Measurements from ENCODE around the gene GPR183. TPM values are rescaled to one million over a fixed set of nuclear protein-coding genes. Genes with fewer than 3 reads are reported as not detected.

The GPR183 gene
- total RNA-seq, 3 donors from 2014 or later: 1.6 to 15.3 (median 5.0) TPM

DNA sequence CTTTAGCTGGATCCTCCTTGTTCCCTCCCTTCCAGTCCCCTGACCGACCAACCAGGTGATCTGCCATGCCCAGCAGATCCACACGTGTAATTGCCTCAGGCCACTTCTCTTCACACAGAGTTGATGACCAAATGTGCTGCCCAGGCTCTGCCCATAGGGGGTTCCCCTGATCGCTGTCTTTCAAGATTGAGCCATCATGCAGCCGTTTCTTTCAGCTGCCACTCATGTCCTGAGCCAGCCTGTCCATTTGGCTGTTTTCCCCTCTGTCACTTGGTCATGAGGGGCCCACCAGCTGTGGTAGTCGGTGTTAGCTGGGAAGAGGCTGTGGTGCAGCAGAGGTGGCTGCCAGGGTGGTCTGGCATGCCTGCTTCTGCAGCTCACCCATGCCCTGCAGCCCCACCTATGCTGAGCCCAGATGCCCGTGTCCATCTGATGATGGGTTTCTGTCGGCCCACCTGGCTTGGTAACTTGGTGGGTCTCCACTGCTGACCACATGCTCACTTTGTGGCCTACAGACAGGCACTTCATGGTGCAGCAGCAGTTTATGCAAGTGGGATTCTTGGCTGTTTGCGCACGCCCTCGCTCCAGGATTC lies 35.6 kb upstream of the GPR183 start:
- ATAC-seq: no peak
- Histone ChIP-seq H3K9me3 (no peaks in the 10 kb centered on the region), H3K4me3 (no peak overlapping the region), H3K4me1 (ENCODE audit: low read depth) (no peaks in the 10 kb centered on the region), H3K36me3 (ENCODE audit: low read depth) (no peaks in the 10 kb centered on the region)
- no peak for DNase-seq
- intact Hi-C loops (cut with DNase I, micrococcal nuclease): no loop called here
- TF ChIP-seq, protein P1, sequence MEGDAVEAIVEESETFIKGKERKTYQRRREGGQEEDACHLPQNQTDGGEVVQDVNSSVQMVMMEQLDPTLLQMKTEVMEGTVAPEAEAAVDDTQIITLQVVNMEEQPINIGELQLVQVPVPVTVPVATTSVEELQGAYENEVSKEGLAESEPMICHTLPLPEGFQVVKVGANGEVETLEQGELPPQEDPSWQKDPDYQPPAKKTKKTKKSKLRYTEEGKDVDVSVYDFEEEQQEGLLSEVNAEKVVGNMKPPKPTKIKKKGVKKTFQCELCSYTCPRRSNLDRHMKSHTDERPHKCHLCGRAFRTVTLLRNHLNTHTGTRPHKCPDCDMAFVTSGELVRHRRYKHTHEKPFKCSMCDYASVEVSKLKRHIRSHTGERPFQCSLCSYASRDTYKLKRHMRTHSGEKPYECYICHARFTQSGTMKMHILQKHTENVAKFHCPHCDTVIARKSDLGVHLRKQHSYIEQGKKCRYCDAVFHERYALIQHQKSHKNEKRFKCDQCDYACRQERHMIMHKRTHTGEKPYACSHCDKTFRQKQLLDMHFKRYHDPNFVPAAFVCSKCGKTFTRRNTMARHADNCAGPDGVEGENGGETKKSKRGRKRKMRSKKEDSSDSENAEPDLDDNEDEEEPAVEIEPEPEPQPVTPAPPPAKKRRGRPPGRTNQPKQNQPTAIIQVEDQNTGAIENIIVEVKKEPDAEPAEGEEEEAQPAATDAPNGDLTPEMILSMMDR (IDR thresholded peaks at IDR 0.05): no peak

DNA sequence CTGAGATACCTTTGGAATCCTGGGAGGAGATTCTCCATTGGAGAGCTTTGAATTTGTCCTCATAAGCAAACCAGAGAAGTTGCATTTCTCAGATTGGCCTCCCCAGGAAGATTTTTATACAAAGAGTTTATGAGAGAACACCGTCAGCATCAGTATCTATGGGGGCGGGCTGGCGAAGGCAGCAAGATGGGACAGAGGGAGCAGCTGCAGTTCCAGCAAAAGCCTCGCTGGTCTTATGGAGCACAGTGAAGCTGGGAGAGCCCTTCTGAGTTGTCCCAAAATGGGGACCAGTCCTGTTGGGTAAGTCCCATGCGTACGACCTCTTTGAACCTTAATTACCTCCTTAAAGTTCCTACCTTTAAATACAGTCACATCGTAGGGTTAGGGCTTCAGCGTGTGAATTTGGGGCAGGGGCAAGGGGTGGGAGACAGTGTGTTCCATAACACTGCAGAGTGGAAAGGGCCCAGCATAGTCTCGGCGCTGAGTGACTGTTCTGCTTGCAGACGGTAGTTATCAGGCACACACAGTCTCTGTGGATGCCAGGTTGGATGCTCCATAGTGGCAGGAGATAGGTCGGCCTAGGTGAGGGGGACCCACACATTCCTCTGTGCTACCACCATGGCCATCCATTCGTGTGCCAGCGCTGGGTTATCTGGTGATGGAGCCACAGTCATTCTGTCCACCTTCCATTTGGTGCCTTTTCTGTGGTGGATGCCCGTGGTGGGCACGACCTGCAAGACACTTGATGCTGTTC lies 34.9 kb upstream of the GPR183 start:
- no peaks in the 10 kb centered on the region for H3K36me3 ChIP-seq (ENCODE audit: low read depth)
- intact Hi-C loops (cut with DNase I, micrococcal nuclease): no loop called here
- DNase-seq (no peak), ATAC-seq (no peak)
- no peak overlapping the region for H3K4me3 ChIP-seq
- TF ChIP-seq, protein P1 (IDR thresholded peaks at IDR 0.05): no peak
- no peaks in the 10 kb centered on the region for H3K4me1 ChIP-seq (ENCODE audit: low read depth)
- H3K9me3 ChIP-seq: no peaks in the 10 kb centered on the region

DNA sequence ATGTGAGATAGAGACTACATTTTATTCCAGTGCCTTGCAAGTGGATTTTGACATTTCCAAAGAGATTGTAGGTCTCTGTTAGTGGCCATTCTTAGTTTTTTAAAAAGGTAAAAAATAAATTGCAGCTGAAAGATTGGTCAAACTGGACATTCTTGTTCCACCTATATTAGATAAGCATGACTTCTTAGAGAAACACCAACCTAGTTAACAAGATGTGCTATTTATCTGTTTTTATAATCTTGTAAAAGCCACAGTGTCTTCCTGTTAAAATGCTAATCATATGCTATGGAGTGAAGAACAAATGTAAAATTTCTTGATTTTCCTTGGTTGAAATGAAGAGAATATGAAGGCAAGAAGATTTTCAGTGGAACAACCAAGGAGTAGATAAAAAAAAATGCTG lies 33.4 kb upstream of the GPR183 start:
- TF ChIP-seq, protein P1 (IDR thresholded peaks at IDR 0.05): no peak
- Histone ChIP-seq H3K36me3 (ENCODE audit: low read depth) (no peaks in the 10 kb centered on the region), H3K4me3 (no peak overlapping the region), H3K9me3 (no peaks in the 10 kb centered on the region), H3K4me1 (ENCODE audit: low read depth) (no peaks in the 10 kb centered on the region)
- no peak for DNase-seq
- ATAC-seq: no peak
- intact Hi-C loops (cut with DNase I, micrococcal nuclease): no loop called here

DNA sequence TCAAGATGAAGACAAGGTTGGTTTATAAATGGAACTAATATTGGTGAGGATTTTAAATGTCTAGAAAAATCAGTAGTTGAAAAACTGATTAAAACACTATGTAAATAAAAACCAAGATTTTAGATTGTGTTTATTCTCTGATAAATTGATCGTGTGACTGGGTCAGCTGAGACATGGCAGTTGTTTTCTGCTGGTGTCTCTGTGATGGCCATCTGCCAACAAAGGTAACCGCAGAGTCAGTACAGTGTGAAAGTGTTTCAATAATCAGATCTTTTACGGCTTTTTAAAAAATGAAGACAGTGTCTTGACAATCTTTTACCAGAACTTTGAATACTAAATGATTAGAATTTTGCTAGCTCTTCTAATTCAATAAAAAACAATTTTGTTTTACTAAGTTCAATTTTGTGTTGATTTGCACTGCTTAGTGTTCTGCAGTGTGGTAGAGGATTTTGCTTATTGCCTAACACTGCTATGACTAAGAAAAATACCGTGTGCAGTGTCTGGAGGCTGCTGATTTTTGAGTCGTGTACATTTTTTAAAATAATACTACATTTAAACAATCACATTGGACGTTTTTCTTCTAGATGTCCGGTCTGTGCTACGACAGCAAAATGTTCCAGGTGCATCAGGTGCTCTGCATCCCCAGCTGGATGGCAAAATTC lies 32.7 kb upstream of the GPR183 start:
- TF ChIP-seq, protein P1 (IDR thresholded peaks at IDR 0.05): no peak
- DNase-seq (peak in 1 of 3 donors; percentile 41), ATAC-seq (peak; percentile 47)
- no peaks in the 10 kb centered on the region for H3K36me3 ChIP-seq (ENCODE audit: low read depth)
- H3K9me3 ChIP-seq: no peaks in the 10 kb centered on the region
- intact Hi-C loops (cut with DNase I, micrococcal nuclease): no loop called here
- H3K4me3 ChIP-seq: no peak overlapping the region
- H3K4me1 ChIP-seq (ENCODE audit: low read depth): no peaks in the 10 kb centered on the region

DNA sequence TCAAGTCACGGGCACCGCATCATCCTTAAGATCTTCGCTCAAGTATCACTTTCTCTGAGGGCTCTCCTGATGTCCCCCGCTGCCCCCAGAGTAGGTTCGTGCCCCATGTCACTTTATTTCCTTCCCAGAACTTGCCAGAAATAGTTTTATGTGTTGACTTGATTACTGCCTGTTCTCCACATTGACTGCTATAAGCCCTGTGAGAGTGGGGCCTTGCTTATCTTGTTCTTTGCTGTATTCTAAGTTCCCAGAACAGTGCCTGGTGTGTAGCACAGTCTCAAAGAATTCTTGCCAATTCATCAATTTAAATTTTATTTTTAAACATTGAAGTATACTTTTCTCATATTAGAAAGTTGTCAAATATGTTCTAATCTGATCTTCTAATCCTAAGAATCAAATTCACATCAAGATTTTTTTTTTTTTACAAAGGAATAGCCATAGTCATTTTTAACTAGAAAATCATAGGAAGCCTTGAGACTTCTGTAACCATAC lies 32.1 kb upstream of the GPR183 start:
- no peak for DNase-seq
- no peak for ATAC-seq
- TF ChIP-seq, protein P1 (IDR thresholded peaks at IDR 0.05): no peak
- H3K36me3 ChIP-seq (ENCODE audit: low read depth): no peaks in the 10 kb centered on the region
- H3K4me3 ChIP-seq: no peak overlapping the region
- intact Hi-C loops (cut with DNase I, micrococcal nuclease): no loop called here
- no peaks in the 10 kb centered on the region for H3K9me3 ChIP-seq
- no peaks in the 10 kb centered on the region for H3K4me1 ChIP-seq (ENCODE audit: low read depth)
